Lung microvascular endothelial cell (primary cell): ENCODE measurements around the gene CYTIP. TPM values are rescaled to one million over a fixed set of nuclear protein-coding genes. Genes with fewer than 3 reads are reported as not detected.
"Not testable (repeated sequence)": the region's sequence is repeated elsewhere in the genome, so short reads cannot be mapped to it uniquely, and the experiment has no call there.

Source experiments
- DNase-seq, 2 donors: peaks; one replicate each; pipeline versions ENCODE4 v3.0.0 to v3.0.0-alpha.2; 2010; ENCODE audit warnings: low read depth in 2 of 2
- total RNA-seq: library from RNA; depleted of rRNA; stranded (reverse); fragments of >200 nt; gene quantifications from 2 replicates; pipeline ENCODE4 v1.2.1, GENCODE V29; 2014

CYTIP gene
- total RNA-seq, 1 donor from 2014 or later, result not detected

DNA sequence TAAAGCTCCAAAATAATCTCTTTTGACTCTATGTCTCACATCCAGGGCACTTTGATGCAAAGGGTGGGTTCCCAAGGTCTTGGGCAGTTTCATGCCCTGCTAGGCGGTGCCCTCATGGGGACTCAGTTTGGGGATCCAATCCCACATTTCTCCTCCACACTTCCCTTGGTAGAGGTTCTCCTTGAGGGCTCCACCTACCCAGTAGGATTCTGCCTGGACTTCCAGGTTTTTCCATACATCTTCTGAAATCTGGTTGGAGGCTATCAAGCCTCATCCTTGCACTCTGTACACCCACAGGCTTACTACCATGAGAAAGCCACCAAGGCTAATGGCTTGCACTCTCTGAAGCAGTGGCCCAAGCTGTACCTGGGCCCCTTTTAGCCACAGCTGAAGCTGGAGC is 68.5 kb downstream of the CYTIP start:
- DNase-seq, result no peak

DNA sequence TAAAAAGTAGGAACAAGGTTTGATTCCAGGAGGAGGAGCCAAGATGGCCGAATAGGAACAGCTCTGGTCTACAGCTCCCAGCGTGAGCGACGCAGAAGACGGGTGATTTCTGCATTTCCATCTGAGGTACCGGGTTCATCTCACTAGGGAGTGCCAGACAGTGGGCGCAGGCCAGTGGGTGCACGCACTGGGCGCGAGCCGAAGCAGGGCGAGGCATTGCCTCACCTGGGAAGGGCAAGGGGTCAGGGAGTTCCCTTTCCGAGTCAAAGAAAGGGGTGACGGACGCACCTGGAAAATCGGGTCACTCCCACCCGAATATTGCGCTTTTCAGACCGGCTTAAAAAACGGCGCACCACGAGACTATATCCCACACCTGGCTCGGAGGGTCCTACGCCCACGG is 75.4 kb downstream of the CYTIP start:
- not testable (repeated sequence) for DNase-seq

DNA sequence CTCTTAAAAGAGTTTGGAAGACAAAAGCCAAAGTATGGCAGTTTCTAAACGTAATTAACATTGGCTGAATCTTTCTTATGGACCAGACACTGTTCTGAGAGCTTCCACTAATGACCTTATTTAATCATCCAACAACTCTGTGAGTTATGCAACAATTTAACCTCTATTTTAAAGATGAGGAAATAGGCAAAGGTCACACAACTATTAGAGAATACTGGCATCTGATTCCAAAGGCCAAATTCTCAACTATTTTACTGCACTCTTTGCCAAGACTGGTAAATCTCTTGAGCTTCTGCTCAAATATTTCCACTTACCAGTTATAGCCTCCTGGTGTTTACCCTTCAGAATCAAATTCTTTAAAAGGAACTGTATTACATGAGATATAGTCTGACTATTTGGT is 76.2 kb downstream of the CYTIP start:
- no peak for DNase-seq

Other genes starting within 250 kb of the CYTIP start
- under 0.01 TPM in 1 of 2 replicates, not detected in the other for gene GALNT5, start 186.4 kb downstream of the CYTIP start, total RNA-seq
- gene ERMN, start 118.3 kb downstream of the CYTIP start, total RNA-seq, result not detected in 2 replicates
- gene ACVR1C, start 184.8 kb upstream of the CYTIP start, total RNA-seq, result not detected in 2 replicates